Body of pancreas (tissue), 4 donors: ENCODE measurements around the gene SERPINB1.

ENCODE experiments used
- POLR2A ChIP-seq, 3 donors: fragments of 450-650 bp; IDR thresholded peaks; one replicate each; pipeline ENCODE4 v1.6.1; 2016; ENCODE audit warnings: antibody characterized with exemption in 3 of 3, mild to moderate bottlenecking in 2 of 3
- TF ChIP-seq, protein P1 (sequence below), 7 experiments: fragments of 450-650 bp in 4 of 7; fragments of 200-600 bp in 3 of 7; sonication (generic) in 3 of 7; IDR thresholded peaks; one replicate each; pipeline ENCODE4 v1.5.1; 2016 to 2019; ENCODE audit warnings: antibody characterized with exemption in 7 of 7

- TF ChIP-seq, protein P1, sequence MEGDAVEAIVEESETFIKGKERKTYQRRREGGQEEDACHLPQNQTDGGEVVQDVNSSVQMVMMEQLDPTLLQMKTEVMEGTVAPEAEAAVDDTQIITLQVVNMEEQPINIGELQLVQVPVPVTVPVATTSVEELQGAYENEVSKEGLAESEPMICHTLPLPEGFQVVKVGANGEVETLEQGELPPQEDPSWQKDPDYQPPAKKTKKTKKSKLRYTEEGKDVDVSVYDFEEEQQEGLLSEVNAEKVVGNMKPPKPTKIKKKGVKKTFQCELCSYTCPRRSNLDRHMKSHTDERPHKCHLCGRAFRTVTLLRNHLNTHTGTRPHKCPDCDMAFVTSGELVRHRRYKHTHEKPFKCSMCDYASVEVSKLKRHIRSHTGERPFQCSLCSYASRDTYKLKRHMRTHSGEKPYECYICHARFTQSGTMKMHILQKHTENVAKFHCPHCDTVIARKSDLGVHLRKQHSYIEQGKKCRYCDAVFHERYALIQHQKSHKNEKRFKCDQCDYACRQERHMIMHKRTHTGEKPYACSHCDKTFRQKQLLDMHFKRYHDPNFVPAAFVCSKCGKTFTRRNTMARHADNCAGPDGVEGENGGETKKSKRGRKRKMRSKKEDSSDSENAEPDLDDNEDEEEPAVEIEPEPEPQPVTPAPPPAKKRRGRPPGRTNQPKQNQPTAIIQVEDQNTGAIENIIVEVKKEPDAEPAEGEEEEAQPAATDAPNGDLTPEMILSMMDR (IDR thresholded peaks at IDR 0.05) = no peak
- no peak for TF ChIP-seq POLR2A (IDR thresholded peaks at IDR 0.05)
These were observed 35.6 kb upstream of the SERPINB1 start for GRCh38 chr6:2877057-2877882.
